NCI-H187 (cell line): ENCODE results near the gene ATF7IP.
"Not testable (repeated sequence)": the region's sequence is repeated elsewhere in the genome, so short reads cannot be mapped to it uniquely, and the experiment has no call there.

ENCODE experiments used
- DNase-seq, 2 experiments: peaks; one replicate each; lab custom pipeline; 2025; lab: John Stamatoyannopoulos, UW

Gene ATF7IP

GRCh38 chr12:14367040-14367661, 1.7 kb downstream of the ATF7IP start:
- no peak for DNase-seq

GRCh38 chr12:14369311-14369710, 3.8 kb downstream of the ATF7IP start:
- no peak for DNase-seq

GRCh38 chr12:14373217-14373616, 7.7 kb downstream of the ATF7IP start:
- DNase-seq: no peak

GRCh38 chr12:14379508-14379907, 14.0 kb downstream of the ATF7IP start:
- DNase-seq: no peak

- DNase-seq: peak; percentile 54 to 63
Observed at GRCh38 chr12:14384783-14385638, 19.5 kb downstream of the ATF7IP start.

GRCh38 chr12:14387219-14387871, 21.9 kb downstream of the ATF7IP start:
- no peak for DNase-seq

- DNase-seq: no peak
Observed at GRCh38 chr12:14390449-14390848, 25.0 kb downstream of the ATF7IP start.

- no peak for DNase-seq
Observed at GRCh38 chr12:14390870-14391530, 25.5 kb downstream of the ATF7IP start.

- DNase-seq: no peak
Observed at GRCh38 chr12:14393751-14394150, 28.3 kb downstream of the ATF7IP start.

GRCh38 chr12:14394317-14395073, 29.0 kb downstream of the ATF7IP start:
- DNase-seq: no peak

- DNase-seq: no peak
Observed at GRCh38 chr12:14395074-14395778, 29.7 kb downstream of the ATF7IP start.

- no peak for DNase-seq
Observed at GRCh38 chr12:14396071-14396470, 30.6 kb downstream of the ATF7IP start.

- DNase-seq: no peak
Observed at GRCh38 chr12:14399871-14400270, 34.4 kb downstream of the ATF7IP start.

GRCh38 chr12:14400599-14400998, 35.1 kb downstream of the ATF7IP start:
- DNase-seq: no peak

- not testable (repeated sequence) for DNase-seq
Observed at GRCh38 chr12:14401267-14401666, 35.8 kb downstream of the ATF7IP start.

- DNase-seq: no peak
Observed at GRCh38 chr12:14402697-14403096, 37.2 kb downstream of the ATF7IP start.

GRCh38 chr12:14403293-14403692, 37.8 kb downstream of the ATF7IP start:
- peak in 1 of 2 experiments; percentile 62 for DNase-seq

GRCh38 chr12:14403711-14404196, 38.3 kb downstream of the ATF7IP start:
- peak; percentile 52 to 62 for DNase-seq

- not testable (repeated sequence) for DNase-seq
Observed at GRCh38 chr12:14405407-14405806, 39.9 kb downstream of the ATF7IP start.

- no peak for DNase-seq
Observed at GRCh38 chr12:14408208-14408607, 42.7 kb downstream of the ATF7IP start.

GRCh38 chr12:14410177-14410576, 44.7 kb downstream of the ATF7IP start:
- no peak for DNase-seq
